Measurements from ENCODE around the gene WRNIP1. TPM values are rescaled to one million over a fixed set of nuclear protein-coding genes. Genes with fewer than 3 reads are reported as not detected.

Gene WRNIP1
- total and polyA plus RNA-seq, 9 of the 15 experiments (the other 6 are each of a cell fraction or from before 2014, with no cell fraction given) = 13.2 to 63.6 (median 48.6) TPM

GRCh38 chr6:2765166-2765895 lies at the start of gene WRNIP1 (continued):
- TF ChIP-seq REST (IDR thresholded peaks at IDR 0.05; ENCODE audit: borderline replicate concordance) (peak; percentile 91), REST (CRISPR knock-in tag; IDR thresholded peaks at IDR 0.05; ENCODE audit: low read depth) (peak; percentile 81; the same call in 1 of the 2 replicates), GABPA (tag; conservative IDR thresholded peaks at IDR 0.05; ENCODE audit: low read depth) (peak; percentile 86), CBX1 (IDR thresholded peaks at IDR 0.05; ENCODE audit: low read depth) (no peak; the same call in 1 of the 2 replicates), CCNT2 (IDR thresholded peaks at IDR 0.05; ENCODE audit: borderline replicate concordance, extremely low read depth, insufficient read length, low read depth, low read length) (peak; percentile 87), ILF3 (IDR thresholded peaks at IDR 0.05; ENCODE audit: borderline replicate concordance) (peak; percentile 83; the same call in 1 of the 2 replicates), E2F1 (CRISPR knock-in tag; IDR thresholded peaks at IDR 0.05) (peak; percentile 35; the same call in 1 of the 2 replicates), NR1H2 (CRISPR knock-in tag; IDR thresholded peaks at IDR 0.05) (no peak), MNT (conservative IDR thresholded peaks at IDR 0.05) (peak; percentile 72 to 83), ZBED1 (IDR thresholded peaks at IDR 0.05) (no peak), PCBP1 (IDR thresholded peaks at IDR 0.05; ENCODE audit: low read depth, low read length, poor library complexity, severe bottlenecking) (peak; percentile 75), CBX2 (IDR thresholded peaks at IDR 0.05; ENCODE audit: insufficient read depth, low read length, poor library complexity, severe bottlenecking) (no peak), E2F4 (CRISPR knock-in tag; IDR thresholded peaks at IDR 0.05; ENCODE audit: low read depth) (0 out of 2 replicates have a peak, but pooled peaks have one; percentile 20), BDP1 (IDR thresholded peaks at IDR 0.05; ENCODE audit: insufficient read depth, insufficient read length) (no peak), ZC3H4 (CRISPR knock-in tag; IDR thresholded peaks at IDR 0.05; ENCODE audit: borderline replicate concordance) (no peak)
